H9 (cell line): ENCODE results near the gene CCDC88C. TPM values are rescaled to one million over a fixed set of nuclear protein-coding genes. Genes with fewer than 3 reads are reported as not detected.

Source experiments
- DNase-seq: peaks from one replicate; pipeline ENCODE4 v3.0.0-alpha.2; 2017
- H2AFZ ChIP-seq: one replicate; pipeline ENCODE4 v1.6.1; 2013; ENCODE audit warnings: mild to moderate bottlenecking, low read length, control low read depth, moderate library complexity
- H2AK5ac ChIP-seq: 2 replicates; pipeline ENCODE4 v1.6.1; 2013; ENCODE audit warnings: low read length, control low read depth, mixed read lengths; ENCODE audit not compliant: insufficient read length
- H2BK120ac ChIP-seq: one replicate; pipeline ENCODE4 v1.6.1; 2013; ENCODE audit warnings: low read depth, mild to moderate bottlenecking, low read length, control low read depth, inconsistent platforms; ENCODE audit not compliant: poor library complexity, severe bottlenecking
- H2BK12ac ChIP-seq: 2 replicates; pipeline ENCODE4 v1.6.1; 2013; ENCODE audit warnings: low read length, control low read depth, mixed read lengths, low read depth; ENCODE audit not compliant: insufficient read length
- H2BK15ac ChIP-seq: 2 replicates; pipeline ENCODE4 v1.6.1; 2013; ENCODE audit warnings: low read depth, low read length, control low read depth
- H2BK20ac ChIP-seq: one replicate; pipeline ENCODE4 v1.6.1; 2013; ENCODE audit warnings: low read depth, mild to moderate bottlenecking, low read length, control low read depth, inconsistent platforms; ENCODE audit not compliant: poor library complexity, severe bottlenecking
- H2BK5ac ChIP-seq: 2 replicates; pipeline ENCODE4 v1.6.1; 2013; ENCODE audit warnings: low read length, control low read depth, mixed read lengths; ENCODE audit not compliant: insufficient read length
- H3K14ac ChIP-seq: 2 replicates; pipeline ENCODE4 v1.6.1; 2013; ENCODE audit warnings: low read length, control low read depth; ENCODE audit not compliant: insufficient read depth
- H3K18ac ChIP-seq: 2 replicates; pipeline ENCODE4 v1.6.1; 2013; ENCODE audit warnings: low read depth, mild to moderate bottlenecking, mixed read lengths, low read length, control low read depth; ENCODE audit not compliant: insufficient read length
- H3K23ac ChIP-seq: 2 replicates; pipeline ENCODE4 v1.6.1; 2013; ENCODE audit warnings: low read length, control low read depth, mixed read lengths, low read depth; ENCODE audit not compliant: insufficient read length
- H3K23me2 ChIP-seq: 2 replicates; pipeline ENCODE4 v1.6.1; 2013; ENCODE audit warnings: low read depth, mild to moderate bottlenecking, mixed read lengths, low read length, control low read depth; ENCODE audit not compliant: insufficient read length, poor library complexity, severe bottlenecking
- H3K27ac ChIP-seq: 2 replicates; pipeline ENCODE4 v1.5.1; 2013; ENCODE audit warnings: low read length, control low read depth, mixed read lengths, low read depth; ENCODE audit not compliant: insufficient read length
- H3K27me3 ChIP-seq: 2 replicates; pipeline ENCODE4 v1.6.1; 2013; ENCODE audit warnings: low read length, control low read depth, inconsistent platforms; ENCODE audit not compliant: insufficient read depth
- H3K4ac ChIP-seq: 2 replicates; pipeline ENCODE4 v1.6.1; 2013; ENCODE audit warnings: low read depth, mild to moderate bottlenecking, control low read depth, inconsistent platforms, low read length, moderate library complexity
- H3K4me1 ChIP-seq: 2 replicates; pipeline ENCODE4 v1.6.1; 2013; ENCODE audit warnings: low read length, control low read depth, inconsistent platforms; ENCODE audit not compliant: insufficient read depth
- H3K4me2 ChIP-seq: 2 replicates; pipeline ENCODE4 v1.6.1; 2013; ENCODE audit warnings: low read length, control low read depth, mixed read lengths; ENCODE audit not compliant: insufficient read length, insufficient read depth
- H3K56ac ChIP-seq: 2 replicates; pipeline ENCODE4 v1.6.1; 2013; ENCODE audit warnings: low read depth, mild to moderate bottlenecking, mixed read lengths, low read length, control low read depth; ENCODE audit not compliant: insufficient read length
- H3K79me1 ChIP-seq: 2 replicates; pipeline ENCODE4 v1.6.1; 2013; ENCODE audit warnings: low read depth, mild to moderate bottlenecking, moderate library complexity, low read length, control low read depth, inconsistent platforms; ENCODE audit not compliant: insufficient read depth, poor library complexity, severe bottlenecking
- H3K79me2 ChIP-seq: 2 replicates; pipeline ENCODE4 v1.6.1; 2013; ENCODE audit warnings: low read length, control low read depth, inconsistent platforms; ENCODE audit not compliant: insufficient read depth
- H3K9ac ChIP-seq: 2 replicates; pipeline ENCODE4 v1.6.1; 2013; ENCODE audit warnings: low read length, control low read depth, mixed read lengths; ENCODE audit not compliant: insufficient read length; ENCODE audit errors: extremely low read depth
- H3K9me3 ChIP-seq: one replicate; pipeline ENCODE4 v1.6.1; 2013; ENCODE audit warnings: low read depth, low read length, inconsistent platforms; ENCODE audit not compliant: control insufficient read depth
- H3T11ph ChIP-seq: one replicate; pipeline ENCODE4 v1.6.1; 2013; ENCODE audit warnings: mild to moderate bottlenecking, low read length, control low read depth, inconsistent platforms
- H4K20me1 ChIP-seq: one replicate; pipeline ENCODE4 v1.6.1; 2013; ENCODE audit not compliant: control insufficient read depth, insufficient read length, insufficient read depth
- H4K5ac ChIP-seq: 2 replicates; pipeline ENCODE4 v1.6.1; 2013; ENCODE audit warnings: low read depth, mild to moderate bottlenecking, mixed read lengths, low read length, control low read depth; ENCODE audit not compliant: insufficient read length
- H4K8ac ChIP-seq: replicated peaks from 2 replicates; pipeline ENCODE4 v1.6.1; 2013; ENCODE audit warnings: low read length, control low read depth, mixed read lengths, low read depth; ENCODE audit not compliant: insufficient read length
- H4K91ac ChIP-seq: 2 replicates; pipeline ENCODE4 v1.6.1; 2013; ENCODE audit warnings: low read depth, mild to moderate bottlenecking, moderate library complexity, mixed read lengths, low read length, control low read depth; ENCODE audit not compliant: insufficient read length
- H3K27ac Mint-ChIP-seq, 3 experiments: 2 replicates in 2 of 3; 3 replicates in 1 of 3; pipeline ENCODE4 v1.8.0; 2020 to 2021; ENCODE audit warnings: mixed read lengths in 3 of 3, mild to moderate bottlenecking in 1 of 3, moderate library complexity in 1 of 3
- H3K27me3 Mint-ChIP-seq: 2 replicates; pipeline ENCODE4 v1.8.0; 2021; ENCODE audit warnings: low read depth, mild to moderate bottlenecking, moderate library complexity, mixed read lengths
- H3K36me3 Mint-ChIP-seq, 3 experiments: 2 replicates in 2 of 3; 3 replicates in 1 of 3; pipeline ENCODE4 v1.8.0; 2020 to 2021; ENCODE audit warnings: low read depth in 3 of 3, mixed read lengths in 3 of 3; ENCODE audit not compliant: insufficient read depth in 1 of 3
- H3K4me1 Mint-ChIP-seq, 2 experiments: 2 replicates each; pipeline ENCODE4 v1.8.0; 2020; ENCODE audit warnings: mixed read lengths in 2 of 2
- H3K4me3 Mint-ChIP-seq, 2 experiments: 2 replicates in 1 of 2; 3 replicates in 1 of 2; pipeline ENCODE4 v1.8.0; 2020 to 2021; ENCODE audit warnings: mild to moderate bottlenecking in 2 of 2, mixed read lengths in 2 of 2, moderate library complexity in 1 of 2
- H3K9me3 Mint-ChIP-seq, 2 experiments: 2 replicates in 1 of 2; 3 replicates in 1 of 2; pipeline ENCODE4 v1.8.0; 2020; ENCODE audit warnings: mild to moderate bottlenecking in 2 of 2, mixed read lengths in 2 of 2, moderate library complexity in 1 of 2
- WGBS: extraction: QIAGEN DNeasy Blood & Tissue Kit; methylation state at CpG from one replicate; pipeline ENCODE4 v1.1.7; 2013; ENCODE audit warnings: missing lambda C conversion rate, low lambda C conversion rate, mixed read lengths; ENCODE audit not compliant: insufficient read length; ENCODE audit errors: extremely low coverage; 5-methylcytosine and 5-hydroxymethylcytosine counted together
- total RNA-seq: library from RNA; stranded (reverse); gene quantifications from 2 replicates; pipeline ENCODE4 v1.2.1, GENCODE V29; 2021
- TF ChIP-seq, protein P1 (sequence below): fragments of 200-600 bp; sonication (generic); conservative IDR thresholded peaks from 3 replicates; pipeline ENCODE4 v1.8.0; 2021; ENCODE audit warnings: antibody characterized with exemption, mild to moderate bottlenecking

The CCDC88C gene
- total RNA-seq, 1 experiment from 2014 or later = 52.4 TPM

DNA sequence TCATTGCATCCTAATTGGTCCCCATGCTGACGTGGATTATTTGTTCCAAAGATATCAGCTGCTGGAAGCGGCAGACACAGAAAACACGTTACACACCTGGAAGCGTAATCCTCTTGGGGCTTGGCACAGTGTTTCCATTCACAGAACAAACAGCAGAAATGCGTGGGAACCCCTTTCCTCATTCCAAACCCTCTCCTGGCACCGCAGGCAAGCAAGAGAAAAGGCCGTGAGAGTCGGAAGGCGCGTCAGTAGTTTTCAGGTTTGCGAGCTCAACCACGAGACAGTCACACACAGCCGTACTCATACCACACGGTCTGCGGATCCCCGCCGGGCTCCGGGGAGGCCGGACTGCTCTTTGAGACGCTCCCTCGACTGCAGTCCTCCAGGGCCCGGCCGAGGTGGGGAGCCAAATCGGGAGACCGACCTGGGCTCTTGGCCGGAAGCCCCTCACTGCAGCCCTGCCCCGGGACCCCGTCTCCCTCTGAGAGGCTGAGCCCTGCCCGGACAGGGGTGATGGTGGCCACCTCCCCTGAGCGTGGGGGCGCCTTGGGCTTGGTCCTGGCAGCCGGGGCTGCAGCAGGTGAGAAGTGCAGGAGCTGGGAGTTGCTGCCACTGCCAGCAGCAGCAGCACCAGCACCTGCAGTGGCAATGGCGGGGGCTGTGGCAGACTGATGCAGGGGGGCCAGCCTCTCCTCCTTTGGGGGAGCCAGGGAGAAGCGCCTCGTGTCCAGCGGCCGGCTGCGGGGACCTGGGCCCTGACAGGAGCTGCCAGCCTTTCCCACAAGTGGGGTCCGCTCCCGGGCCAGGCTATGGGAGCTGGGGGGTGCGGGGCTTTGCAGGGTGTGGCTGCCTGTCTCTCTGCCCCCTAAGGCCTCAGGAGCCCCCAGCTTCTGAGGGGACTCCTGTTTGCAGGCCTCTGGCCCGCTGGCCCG lies 145.0 kb downstream of the CCDC88C start:
- Histone ChIP-seq H3K4me1 (no peaks in the 10 kb centered on the region), H3K14ac (no peak overlapping the region), H2AK5ac (no peak overlapping the region), H2BK12ac (no peak overlapping the region), H4K20me1 (no peaks in the 10 kb centered on the region), H3T11ph (no peak overlapping the region), H4K91ac (no peak overlapping the region), H3K18ac (no peak overlapping the region), H3K79me2 (no peaks in the 10 kb centered on the region), H2AFZ (no peak overlapping the region), H3K9me3 (no peaks in the 10 kb centered on the region), H4K8ac (no peak overlapping the region), H3K4ac (no peak overlapping the region), H3K56ac (no peak overlapping the region), H2BK5ac (no peak overlapping the region), H4K5ac (no peak overlapping the region), H3K79me1 (no peaks in the 10 kb centered on the region), H3K4me2 (no peak overlapping the region), H3K9ac (no peak overlapping the region), H2BK15ac (no peak overlapping the region), H3K27me3 (no peaks in the 10 kb centered on the region), H2BK120ac (no peak overlapping the region), H3K23ac (no peak overlapping the region), H3K23me2 (peaks cover under 1% of the 10 kb centered on the region), H2BK20ac (no peak overlapping the region), H3K27ac (no peak overlapping the region)
- Mint-ChIP-seq H3K9me3 (no peaks in the 10 kb centered on the region), H3K4me3 (peak overlapping the region in 1 of 2 experiments; percentile 24; a peak in 1 of 5 replicates), H3K27ac (peak overlapping the region; percentile 37 to 91 (median 86); a peak in 6 of 7 replicates), H3K27me3 (no peaks in the 10 kb centered on the region), H3K36me3 (peaks cover 11 to 36% (median 24%) of the 10 kb centered on the region in 3 experiments), H3K4me1 (peaks cover 0 to 8% of the 10 kb centered on the region in 2 experiments; a peak in 1 of 4 replicates)
- TF ChIP-seq, protein P1, sequence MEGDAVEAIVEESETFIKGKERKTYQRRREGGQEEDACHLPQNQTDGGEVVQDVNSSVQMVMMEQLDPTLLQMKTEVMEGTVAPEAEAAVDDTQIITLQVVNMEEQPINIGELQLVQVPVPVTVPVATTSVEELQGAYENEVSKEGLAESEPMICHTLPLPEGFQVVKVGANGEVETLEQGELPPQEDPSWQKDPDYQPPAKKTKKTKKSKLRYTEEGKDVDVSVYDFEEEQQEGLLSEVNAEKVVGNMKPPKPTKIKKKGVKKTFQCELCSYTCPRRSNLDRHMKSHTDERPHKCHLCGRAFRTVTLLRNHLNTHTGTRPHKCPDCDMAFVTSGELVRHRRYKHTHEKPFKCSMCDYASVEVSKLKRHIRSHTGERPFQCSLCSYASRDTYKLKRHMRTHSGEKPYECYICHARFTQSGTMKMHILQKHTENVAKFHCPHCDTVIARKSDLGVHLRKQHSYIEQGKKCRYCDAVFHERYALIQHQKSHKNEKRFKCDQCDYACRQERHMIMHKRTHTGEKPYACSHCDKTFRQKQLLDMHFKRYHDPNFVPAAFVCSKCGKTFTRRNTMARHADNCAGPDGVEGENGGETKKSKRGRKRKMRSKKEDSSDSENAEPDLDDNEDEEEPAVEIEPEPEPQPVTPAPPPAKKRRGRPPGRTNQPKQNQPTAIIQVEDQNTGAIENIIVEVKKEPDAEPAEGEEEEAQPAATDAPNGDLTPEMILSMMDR = no peak
- DNase-seq = no peak
- WGBS = no CpG with 5 or more reads among the region's 43 CpGs
